ENCODE results near the gene CACNG3.

- TF ChIP-seq CTCF (conservative IDR thresholded peaks at IDR 0.05) (no peak), EZH2 (IDR thresholded peaks at IDR 0.05; ENCODE audit: low read depth) (no peak)
Measured at GRCh38 chr16:24359490-24359889, 103.4 kb downstream of the CACNG3 start.

All from PC-9 (cell line).